HCT116 (cell line): ENCODE data around the gene LRFN2. TPM values are rescaled to one million over a fixed set of nuclear protein-coding genes. Genes with fewer than 3 reads are reported as not detected.

Experiments
- ATAC-seq: fragments of 200-7000 bp; cut with Tn5 transposase; 2 replicates; pipeline ENCODE4 v1.9.1; 2020; ENCODE audit warnings: mild to moderate bottlenecking, moderate library complexity
- BruUV-seq: library from RNA; stranded (reverse); fragments of 400-500 nt; replicated peaks from 2 replicates; lab custom pipeline; 2021; lab: Mats Ljungman, UMichigan
- CTCF ChIA-PET: fragments of 300-600 bp; sonication (Branson Sonifier 250); formaldehyde crosslinking; loops from one replicate; lab custom pipeline; 2021; ENCODE audit warnings: antibody characterized with exemption; lab: Charles Lee
- POLR2A ChIA-PET: fragments of 300-600, 350-600 bp; sonication (Branson Sonifier 250); formaldehyde crosslinking; loops from one replicate; lab custom pipeline; 2021; ENCODE audit warnings: antibody characterized with exemption; lab: Charles Lee
- RAD21 ChIA-PET, 2 experiments: fragments of 300-600 bp; sonication (Branson Sonifier 250); formaldehyde crosslinking; loops; one replicate each; lab custom pipeline; 2023; ENCODE audit warnings: low total read pairs in 2 of 2; ENCODE audit not compliant: uncharacterized antibody in 2 of 2, unreplicated experiment in 2 of 2, low non-redundant PET in 1 of 2; lab: Charles Lee
- DNase-seq: peaks from one replicate; pipeline ENCODE4 v3.0.0-alpha.2; 2010; ENCODE audit warnings: low read depth, low spot score
- H2AFZ ChIP-seq: fragments of 200-600 bp; shearing (Covaris generic), sonication (generic); 2 replicates; pipeline ENCODE4 v1.6.1; 2017; ENCODE audit warnings: low read depth, mixed run types, mixed read lengths, antibody characterized with exemption, low read length; ENCODE audit not compliant: poor library complexity, severe bottlenecking
- H3K27ac ChIP-seq: 2 replicates; pipeline ENCODE4 v1.5.1; 2012; ENCODE audit warnings: low read depth, low read length
- H3K27me3 ChIP-seq: fragments of 200-600 bp; sonication (generic); 2 replicates; pipeline ENCODE4 v1.6.1; 2016; ENCODE audit warnings: mixed run types, low read length, mixed read lengths; ENCODE audit not compliant: insufficient read depth
- H3K36me3 ChIP-seq, 2 experiments: fragments of 200-500 bp in 1 of 2; fragments of 200-600 bp in 1 of 2; sonication (Bioruptor generic) in 1 of 2; sonication (generic) in 1 of 2; 2 replicates each; pipeline versions ENCODE4 v1.5.1 to v1.6.1; 2014 to 2016; ENCODE audit warnings: low read length in 2 of 2, inconsistent platforms in 1 of 2, mixed read lengths in 1 of 2, mixed run types in 1 of 2; ENCODE audit not compliant: insufficient read depth in 2 of 2, control insufficient read depth in 1 of 2
- H3K4me1 ChIP-seq, 2 experiments: fragments of 200-600 bp in 1 of 2; sonication (generic) in 1 of 2; 2 replicates each; pipeline versions ENCODE4 v1.5.1 to v1.6.1; 2012 to 2017; ENCODE audit warnings: low read length in 2 of 2, inconsistent platforms in 1 of 2, mild to moderate bottlenecking in 1 of 2, mixed read lengths in 1 of 2, mixed run types in 1 of 2, moderate library complexity in 1 of 2; ENCODE audit not compliant: insufficient read depth in 2 of 2, control insufficient read depth in 1 of 2
- H3K4me2 ChIP-seq: fragments of 200-600 bp; sonication (generic); 2 replicates; pipeline ENCODE4 v1.6.1; 2017; ENCODE audit warnings: mixed run types, low read length, mixed read lengths
- H3K4me3 ChIP-seq, 2 experiments: fragments of 200-600 bp in 1 of 2; sonication (generic) in 1 of 2; replicated peaks in 1 of 2; 2 replicates each; pipeline ENCODE4 v1.5.1; 2011 to 2016; ENCODE audit warnings: low read length in 2 of 2, control low read depth in 1 of 2, low read depth in 1 of 2, mild to moderate bottlenecking in 1 of 2, mixed read lengths in 1 of 2, mixed run types in 1 of 2
- H3K79me2 ChIP-seq: fragments of 200-600 bp; sonication (generic); 2 replicates; pipeline ENCODE4 v1.6.1; 2017; ENCODE audit warnings: mild to moderate bottlenecking, mixed run types, low read length, moderate library complexity, mixed read lengths; ENCODE audit not compliant: insufficient read depth
- H3K9ac ChIP-seq: fragments of 200-600 bp; sonication (generic); 2 replicates; pipeline ENCODE4 v1.6.1; 2016; ENCODE audit warnings: low read length, mixed read lengths
- H3K9me2 ChIP-seq: fragments of 200-600 bp; sonication (generic), shearing (Covaris generic); 2 replicates; pipeline ENCODE4 v1.6.1; 2017; ENCODE audit warnings: mixed run types, mild to moderate bottlenecking, moderate library complexity; ENCODE audit not compliant: insufficient read depth
- H3K9me3 ChIP-seq, 2 experiments: fragments of 200-500 bp in 1 of 2; fragments of 200-600 bp in 1 of 2; sonication (Bioruptor generic) in 1 of 2; sonication (generic) in 1 of 2; 2 replicates each; pipeline ENCODE4 v1.6.1; 2014 to 2017; ENCODE audit warnings: low read length in 2 of 2, mixed read lengths in 2 of 2, inconsistent platforms in 1 of 2, low read depth in 1 of 2, mild to moderate bottlenecking in 1 of 2, mixed run types in 1 of 2, moderate library complexity in 1 of 2; ENCODE audit not compliant: control insufficient read depth in 1 of 2, insufficient read depth in 1 of 2
- H4K20me1 ChIP-seq: fragments of 200-600 bp; sonication (generic), shearing (Covaris generic); 2 replicates; pipeline ENCODE4 v1.6.1; 2017; ENCODE audit warnings: mixed run types, mild to moderate bottlenecking, moderate library complexity; ENCODE audit not compliant: insufficient read depth
- CEBPB ChIP-seq: IDR thresholded peaks from 2 replicates; pipeline ENCODE4 v1.6.1; 2012; ENCODE audit warnings: low read depth
- CTCF ChIP-seq, 3 experiments: fragments of 200-600 bp in 1 of 3; sonication (generic) in 1 of 3; IDR thresholded peaks in 2 of 3; conservative IDR thresholded peaks in 1 of 3; 2 replicates each; pipeline ENCODE4 v1.5.1; 2012 to 2017; ENCODE audit warnings: low read depth in 2 of 3, low read length in 2 of 3, antibody characterized with exemption in 1 of 3, borderline replicate concordance in 1 of 3, control low read depth in 1 of 3, mild to moderate bottlenecking in 1 of 3, mixed read lengths in 1 of 3, mixed run types in 1 of 3, moderate library complexity in 1 of 3; ENCODE audit not compliant: insufficient read depth in 1 of 3
- ELF1 ChIP-seq: IDR thresholded peaks from 2 replicates; pipeline ENCODE4 v1.6.1; 2012; ENCODE audit warnings: low read depth, borderline replicate concordance
- MAX ChIP-seq: IDR thresholded peaks from 2 replicates; pipeline ENCODE4 v1.6.1; 2012
- POLR2A ChIP-seq: IDR thresholded peaks from 2 replicates; pipeline ENCODE4 v1.7.0; 2011; ENCODE audit warnings: borderline replicate concordance; ENCODE audit not compliant: insufficient read depth, insufficient read length; ENCODE audit errors: extremely low read depth
- YY1 ChIP-seq: IDR thresholded peaks from 2 replicates; pipeline ENCODE4 v1.6.1; 2011; ENCODE audit warnings: low read length, low read depth, moderate library complexity, mild to moderate bottlenecking; ENCODE audit not compliant: insufficient replicate concordance; ENCODE audit errors: extremely low read depth
- intact Hi-C: fragments of 100-400 bp; cut with micrococcal nuclease; formaldehyde crosslinking; loops from 2 replicates; pipeline ENCODE4 v1.10.0; 2022
- total RNA-seq: library from RNA; stranded (reverse); gene quantifications from one replicate; pipeline ENCODE4 v1.2.1, GENCODE V29; 2021; ENCODE audit not compliant: unreplicated experiment
- TF ChIP-seq, protein P1 (sequence below): IDR thresholded peaks from 2 replicates; pipeline ENCODE4 v1.6.1; 2012

The LRFN2 gene
- total RNA-seq, 1 experiment from 2014 or later: not detected

DNA sequence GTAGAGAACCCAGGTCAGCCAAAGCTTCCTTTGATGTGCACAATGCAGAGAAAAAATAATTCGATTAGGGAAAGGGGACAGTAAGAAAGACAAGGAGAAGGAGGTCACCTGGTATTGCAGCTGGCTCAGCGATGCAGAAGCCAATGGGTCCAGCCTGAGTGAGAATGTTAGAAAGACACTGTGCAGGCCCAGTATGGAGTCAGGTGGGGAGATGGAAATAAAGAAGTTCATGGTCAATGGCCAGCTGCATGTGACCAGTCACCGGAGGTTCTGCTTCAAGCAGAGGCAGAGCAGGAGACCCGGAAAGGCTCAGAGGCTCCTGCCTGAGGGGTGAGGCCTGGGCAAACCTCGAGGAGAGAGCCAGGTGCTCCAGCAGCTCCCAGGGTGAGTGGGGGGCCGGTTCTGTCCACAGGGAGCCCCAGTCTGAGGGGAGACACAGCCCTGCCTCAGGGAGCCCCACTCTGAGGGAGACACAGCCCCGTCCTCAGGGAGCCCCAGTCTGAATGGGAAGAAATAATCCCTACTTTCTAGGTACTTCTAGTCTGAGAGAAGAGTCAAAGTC, 51.3 kb downstream of the LRFN2 start:
- no peak overlapping the region for H2AFZ ChIP-seq
- no peaks in the 10 kb centered on the region for H3K4me1 ChIP-seq
- no peak overlapping the region for H3K4me3 ChIP-seq
- no peak for DNase-seq
- RAD21 ChIA-PET: no interaction called here
- H3K9me2 ChIP-seq: no peaks in the 10 kb centered on the region
- intact Hi-C loops: no loop called here
- H4K20me1 ChIP-seq: no peaks in the 10 kb centered on the region
- ATAC-seq: no peak
- H3K9me3 ChIP-seq: no peaks in the 10 kb centered on the region
- no peak overlapping the region for H3K27ac ChIP-seq
- CTCF ChIA-PET: interaction anchor here (1.5 to 2.1 kb wide), 3 partner anchors 8 to 308 kb away, joined by 4 to 7 read pairs (median 5); no protein-coding TSS in a partner anchor
- BruUV-seq: no TSS peak
- H3K36me3 ChIP-seq: no peaks in the 10 kb centered on the region
- no peaks in the 10 kb centered on the region for H3K79me2 ChIP-seq
- POLR2A ChIA-PET: no interaction called here
- peaks cover 20% of the 10 kb centered on the region for H3K27me3 ChIP-seq
- no peak overlapping the region for H3K4me2 ChIP-seq
- TF ChIP-seq CEBPB (no peak), POLR2A (no peak), ELF1 (no peak), CTCF (IDR thresholded peaks at IDR 0.05 in 2 of 3, conservative IDR thresholded peaks at IDR 0.05 in 1 of 3; ENCODE audit: borderline replicate concordance in 1 of 3, insufficient read depth in 1 of 3, low read depth in 2 of 3, low read length in 2 of 3) (no peak)
- TF ChIP-seq, protein P1, sequence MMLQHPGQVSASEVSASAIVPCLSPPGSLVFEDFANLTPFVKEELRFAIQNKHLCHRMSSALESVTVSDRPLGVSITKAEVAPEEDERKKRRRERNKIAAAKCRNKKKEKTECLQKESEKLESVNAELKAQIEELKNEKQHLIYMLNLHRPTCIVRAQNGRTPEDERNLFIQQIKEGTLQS: no peak
- TF ChIP-seq, all 23 proteins: peak for 0
- H3K9ac ChIP-seq: no peak overlapping the region

- Histone ChIP-seq H4K20me1 (no peaks in the 10 kb centered on the region), H3K9me2 (no peaks in the 10 kb centered on the region), H3K9ac (no peak overlapping the region), H3K4me2 (no peak overlapping the region), H3K36me3 (no peaks in the 10 kb centered on the region), H3K27me3 (peaks cover 15% of the 10 kb centered on the region), H3K9me3 (no peaks in the 10 kb centered on the region), H3K27ac (no peak overlapping the region), H3K79me2 (no peaks in the 10 kb centered on the region), H2AFZ (no peak overlapping the region), H3K4me1 (no peaks in the 10 kb centered on the region), H3K4me3 (no peak overlapping the region)
- CTCF ChIA-PET: interaction anchor here (2.0 kb wide), 1 partner anchor 8 kb away, joined by 4 read pairs; no protein-coding TSS in a partner anchor
- POLR2A ChIA-PET: no interaction called here
- ATAC-seq (no peak), DNase-seq (no peak)
- BruUV-seq: no TSS peak
- intact Hi-C loops: no loop called here
- TF ChIP-seq YY1 (no peak), ELF1 (no peak), MAX (no peak)
- RAD21 ChIA-PET: no interaction called here
Measured at GRCh38 chr6:40535110-40535818, 51.9 kb downstream of the LRFN2 start.
